Muscle of leg (tissue), 11 donors: Measurements from ENCODE around the gene PLA2G12B. TPM values are rescaled to one million over a fixed set of nuclear protein-coding genes. Genes with fewer than 3 reads are reported as not detected.

Experiments used
- DNase-seq: peaks from one replicate; pipeline ENCODE4 v3.0.0; 2013
- H3K27ac ChIP-seq: one replicate; pipeline ENCODE4 v1.5.1; 2013; ENCODE audit warnings: mild to moderate bottlenecking, low read length, control low read depth
- H3K27me3 ChIP-seq: one replicate; pipeline ENCODE4 v1.6.1; 2013; ENCODE audit warnings: low read length; ENCODE audit not compliant: control insufficient read depth, insufficient read depth
- H3K36me3 ChIP-seq: one replicate; pipeline ENCODE4 v1.6.1; 2013; ENCODE audit warnings: low read length; ENCODE audit not compliant: control insufficient read depth, insufficient read depth
- H3K4me1 ChIP-seq: one replicate; pipeline ENCODE4 v1.6.1; 2013; ENCODE audit warnings: low read length; ENCODE audit not compliant: control insufficient read depth, insufficient read depth
- H3K4me3 ChIP-seq: one replicate; pipeline ENCODE4 v1.5.1; 2013; ENCODE audit warnings: low read length, control low read depth
- H3K9me3 ChIP-seq: replicated peaks from 2 replicates; pipeline ENCODE4 v1.6.1; 2013; ENCODE audit warnings: low read depth, low read length; ENCODE audit not compliant: control insufficient read depth
- WGBS: methylation state at CpG from one replicate; pipeline ENCODE4 v1.1.5; 2013; ENCODE audit warnings: missing lambda C conversion rate; ENCODE audit not compliant: insufficient coverage; 5-methylcytosine and 5-hydroxymethylcytosine counted together
- polyA plus RNA-seq, 8 donors: library from polyadenylated mRNA; unstranded; fragments of 120-200 nt; gene quantifications; one replicate each; pipeline versions ENCODE4 v1.2.1 to v1.2.3, GENCODE V29; 2013; ENCODE audit warnings: inconsistent platforms in 1 of 8, low replicate concordance in 1 of 8; ENCODE audit not compliant: insufficient read length in 8 of 8, insufficient read depth in 1 of 8
- total RNA-seq: library from RNA; stranded (reverse); fragments of 120-200 nt; gene quantifications from one replicate; pipeline ENCODE4 v1.2.4, GENCODE V29; 2013

Gene PLA2G12B
- total and polyA plus RNA-seq, 9 donors: 0.18 to 1.1 (median 0.21) TPM; not detected in 5

DNA sequence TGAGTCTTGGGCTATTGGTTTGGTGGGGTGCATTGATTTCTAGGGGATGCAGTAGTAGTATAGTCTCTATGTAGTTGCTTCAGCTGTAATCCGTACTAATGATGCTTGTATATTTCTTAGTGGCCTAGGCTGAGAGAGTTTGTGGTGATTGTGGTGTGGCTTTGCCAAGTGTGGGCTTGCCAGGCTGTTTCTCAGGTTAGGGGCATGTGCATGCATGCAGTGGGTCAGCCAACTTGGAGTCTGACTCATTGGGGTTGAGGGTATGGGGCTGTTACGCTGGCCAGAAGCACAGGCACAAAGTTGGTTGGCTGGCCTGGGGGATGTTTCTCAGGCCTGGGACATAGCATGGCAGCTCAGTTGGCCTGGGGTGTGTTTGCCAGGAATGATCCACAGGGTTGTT is 25.7 kb upstream of the PLA2G12B start:
- DNase-seq: no peak
- WGBS: 100% methylated on average over 2 of the region's 2 CpGs
- Histone ChIP-seq H3K27me3 (no peaks in the 10 kb centered on the region), H3K4me1 (no peaks in the 10 kb centered on the region), H3K27ac (no peak overlapping the region), H3K4me3 (no peak overlapping the region), H3K36me3 (no peaks in the 10 kb centered on the region), H3K9me3 (peaks cover 22% of the 10 kb centered on the region)

DNA sequence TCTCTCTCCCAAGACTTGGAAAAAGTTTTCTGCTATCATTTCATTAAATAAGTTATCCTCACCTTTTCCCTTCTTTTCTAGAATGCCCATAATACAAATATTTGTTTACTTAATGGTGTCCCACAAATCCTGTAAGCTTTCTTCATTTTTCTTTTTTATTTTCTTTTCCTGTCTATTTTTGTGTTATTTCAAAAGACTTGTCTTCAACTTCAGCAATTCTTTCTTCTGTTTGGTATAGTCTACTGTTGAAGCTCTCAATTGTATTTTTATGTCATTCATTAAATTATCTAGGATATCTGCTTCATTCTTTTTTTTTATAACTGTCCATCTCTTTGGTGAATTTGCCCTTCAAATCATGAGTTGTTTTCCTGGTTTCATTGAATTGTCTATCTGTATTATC is 25.1 kb upstream of the PLA2G12B start:
- Histone ChIP-seq H3K4me3 (no peak overlapping the region), H3K36me3 (no peaks in the 10 kb centered on the region), H3K27ac (no peak overlapping the region), H3K4me1 (no peaks in the 10 kb centered on the region), H3K9me3 (peaks cover 24% of the 10 kb centered on the region), H3K27me3 (no peaks in the 10 kb centered on the region)
- DNase-seq: no peak

DNA sequence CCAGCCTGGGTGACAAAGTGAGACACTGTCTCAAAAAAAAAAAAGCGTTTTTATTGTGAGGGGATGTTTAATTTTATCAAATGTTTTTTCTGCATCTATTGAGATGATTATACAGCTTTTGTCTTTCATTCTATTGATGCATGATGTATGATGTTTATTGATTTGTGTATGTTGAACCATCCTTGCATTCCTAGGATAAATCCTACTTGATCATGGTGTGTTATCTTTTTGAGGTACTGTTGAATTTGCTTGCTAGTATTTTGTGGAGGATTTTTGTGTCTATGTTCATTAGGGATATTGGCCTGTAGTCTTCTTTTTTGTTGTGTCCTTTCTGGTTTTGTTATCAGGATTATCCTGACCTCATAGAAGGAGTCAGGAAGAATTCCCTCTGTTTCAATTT is 22.3 kb upstream of the PLA2G12B start:
- Histone ChIP-seq H3K27me3 (no peaks in the 10 kb centered on the region), H3K4me1 (no peaks in the 10 kb centered on the region), H3K9me3 (peaks cover 21% of the 10 kb centered on the region), H3K36me3 (no peaks in the 10 kb centered on the region), H3K4me3 (no peak overlapping the region), H3K27ac (no peak overlapping the region)
- DNase-seq: no peak
- no CpG with 5 or more reads among the region's 1 CpG for WGBS

DNA sequence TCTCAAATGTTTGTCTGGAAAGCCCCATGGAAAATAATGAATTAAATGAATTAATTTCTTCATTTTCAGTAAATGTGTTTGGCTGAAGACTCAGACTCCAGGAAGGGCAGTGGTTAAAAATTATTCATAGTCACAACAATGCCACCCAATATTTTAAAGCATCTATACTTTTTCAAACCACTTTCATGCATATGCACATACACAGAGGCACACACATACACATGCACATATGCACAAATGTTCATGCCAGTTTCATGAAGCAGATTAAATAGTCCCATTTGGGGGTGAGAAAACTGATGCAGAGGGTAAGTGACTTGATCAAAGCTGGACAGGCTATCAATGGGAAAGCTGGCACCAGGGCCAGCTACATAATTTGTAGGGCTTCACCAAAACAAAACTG is 1.4 kb upstream of the PLA2G12B start:
- Histone ChIP-seq H3K9me3 (no peaks in the 10 kb centered on the region), H3K27me3 (no peaks in the 10 kb centered on the region), H3K4me1 (no peaks in the 10 kb centered on the region), H3K4me3 (no peak overlapping the region), H3K27ac (no peak overlapping the region), H3K36me3 (no peaks in the 10 kb centered on the region)
- no peak for DNase-seq

DNA sequence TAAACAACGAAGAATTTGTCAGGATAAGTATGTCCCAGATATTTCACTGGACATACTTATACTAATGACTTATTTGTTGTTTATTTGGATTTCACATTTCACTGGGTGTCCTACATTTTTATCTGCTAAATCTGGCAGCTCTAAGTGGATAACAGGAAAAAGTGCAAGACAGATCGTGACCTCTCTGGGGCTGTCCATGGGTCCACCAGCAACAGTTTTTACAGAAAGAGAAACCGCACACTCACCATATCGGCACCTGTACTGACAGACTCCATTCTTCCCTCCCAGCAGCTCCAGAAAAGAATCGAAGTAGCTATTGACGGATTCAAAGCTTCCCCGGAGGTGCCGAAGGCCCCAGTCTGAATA is 393 bp downstream of the PLA2G12B start:
- DNase-seq: no peak
- WGBS: 77% methylated on average over 6 of the region's 8 CpGs
- H3K4me1 ChIP-seq: no peaks in the 10 kb centered on the region
- H3K27me3 ChIP-seq: no peaks in the 10 kb centered on the region
- H3K36me3 ChIP-seq: no peaks in the 10 kb centered on the region
- no peak overlapping the region for H3K4me3 ChIP-seq
- no peak overlapping the region for H3K27ac ChIP-seq
- no peaks in the 10 kb centered on the region for H3K9me3 ChIP-seq

GRCh38 chr10:72953687-72954086 is 919 bp downstream of the PLA2G12B start:
- no peaks in the 10 kb centered on the region for H3K4me1 ChIP-seq
- no peak for DNase-seq
- H3K27ac ChIP-seq: no peak overlapping the region
- no peaks in the 10 kb centered on the region for H3K9me3 ChIP-seq
- no peaks in the 10 kb centered on the region for H3K27me3 ChIP-seq
- 20% methylated on average over 5 of the region's 8 CpGs for WGBS
- no peak overlapping the region for H3K4me3 ChIP-seq
- no peaks in the 10 kb centered on the region for H3K36me3 ChIP-seq

- H3K36me3 ChIP-seq: no peaks in the 10 kb centered on the region
- H3K9me3 ChIP-seq: no peaks in the 10 kb centered on the region
- no peak for DNase-seq
- no peaks in the 10 kb centered on the region for H3K4me1 ChIP-seq
- H3K27me3 ChIP-seq: no peaks in the 10 kb centered on the region
- H3K27ac ChIP-seq: no peak overlapping the region
- no peak overlapping the region for H3K4me3 ChIP-seq
- WGBS: no CpG with 5 or more reads among the region's 5 CpGs
Measured at GRCh38 chr10:72952642-72953158, 1.9 kb downstream of the PLA2G12B start.

DNA sequence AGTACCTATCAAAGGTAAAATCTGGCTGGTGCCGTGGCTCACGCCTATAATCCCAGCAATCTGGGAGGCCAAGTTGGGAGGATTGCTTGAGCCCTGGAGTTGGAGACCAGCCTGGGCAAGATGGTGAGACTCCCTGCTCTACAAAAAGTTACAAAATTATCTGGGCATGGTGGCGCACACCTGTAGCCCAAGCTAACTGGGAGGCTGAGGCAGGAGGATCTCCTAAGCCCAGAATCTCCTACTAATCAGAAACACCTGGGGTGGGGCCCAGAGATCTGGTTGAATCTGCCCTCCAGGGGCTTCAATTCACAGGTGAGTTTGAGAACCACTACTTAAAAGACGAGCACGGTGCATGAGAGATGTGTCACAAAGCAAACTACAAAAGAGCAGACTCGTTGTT is 2.4 kb downstream of the PLA2G12B start:
- Histone ChIP-seq H3K36me3 (no peaks in the 10 kb centered on the region), H3K27ac (no peak overlapping the region), H3K4me1 (no peaks in the 10 kb centered on the region), H3K9me3 (no peaks in the 10 kb centered on the region), H3K4me3 (no peak overlapping the region), H3K27me3 (no peaks in the 10 kb centered on the region)
- WGBS: 83% methylated on average over 6 of the region's 6 CpGs
- no peak for DNase-seq

DNA sequence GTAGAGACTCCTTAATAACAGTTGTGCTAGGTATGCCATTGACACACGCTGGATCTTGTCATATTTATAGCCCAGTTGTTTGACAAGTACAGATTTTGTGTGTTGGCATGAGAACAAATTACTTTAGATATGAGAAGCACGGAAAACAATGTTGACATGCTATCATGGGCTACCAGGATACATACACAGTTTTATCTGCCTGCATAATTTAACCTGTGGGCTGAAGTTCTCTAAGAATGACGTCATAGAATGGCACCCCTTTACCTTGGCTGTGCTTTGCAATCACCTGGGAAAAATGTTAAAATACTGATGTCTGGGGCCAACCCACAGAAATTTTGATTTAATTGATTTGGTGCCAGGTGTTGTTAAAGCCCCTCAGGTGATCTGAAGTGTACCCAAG is 2.8 kb downstream of the PLA2G12B start:
- Histone ChIP-seq H3K4me3 (no peak overlapping the region), H3K27me3 (no peaks in the 10 kb centered on the region), H3K4me1 (no peaks in the 10 kb centered on the region), H3K36me3 (no peaks in the 10 kb centered on the region), H3K27ac (no peak overlapping the region), H3K9me3 (no peaks in the 10 kb centered on the region)
- WGBS: no CpG with 5 or more reads among the region's 3 CpGs
- no peak for DNase-seq

DNA sequence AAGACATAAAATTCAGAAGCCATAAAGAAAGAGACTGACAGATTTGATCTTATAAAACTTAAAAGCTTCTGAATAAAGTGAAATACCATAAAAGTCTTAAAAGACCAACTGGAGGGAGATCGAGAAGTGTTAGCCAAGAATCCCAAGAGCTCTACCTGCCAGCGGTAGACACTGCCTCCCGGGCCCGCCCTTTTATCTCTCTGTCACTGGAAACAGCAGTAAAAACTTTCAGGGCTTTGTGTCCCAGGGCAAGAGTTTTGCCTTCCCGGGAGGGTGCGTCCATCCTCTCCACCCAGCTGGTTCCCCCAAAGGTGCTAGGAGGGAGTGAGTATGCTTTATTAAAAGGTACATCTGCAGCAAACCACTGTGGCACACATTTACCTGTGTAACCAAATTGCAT is 5.8 kb downstream of the PLA2G12B start:
- Histone ChIP-seq H3K4me3 (no peak overlapping the region), H3K36me3 (no peaks in the 10 kb centered on the region), H3K4me1 (no peaks in the 10 kb centered on the region), H3K27ac (no peak overlapping the region), H3K27me3 (no peaks in the 10 kb centered on the region), H3K9me3 (no peaks in the 10 kb centered on the region)
- DNase-seq: no peak
- 28% methylated on average over 4 of the region's 6 CpGs for WGBS

DNA sequence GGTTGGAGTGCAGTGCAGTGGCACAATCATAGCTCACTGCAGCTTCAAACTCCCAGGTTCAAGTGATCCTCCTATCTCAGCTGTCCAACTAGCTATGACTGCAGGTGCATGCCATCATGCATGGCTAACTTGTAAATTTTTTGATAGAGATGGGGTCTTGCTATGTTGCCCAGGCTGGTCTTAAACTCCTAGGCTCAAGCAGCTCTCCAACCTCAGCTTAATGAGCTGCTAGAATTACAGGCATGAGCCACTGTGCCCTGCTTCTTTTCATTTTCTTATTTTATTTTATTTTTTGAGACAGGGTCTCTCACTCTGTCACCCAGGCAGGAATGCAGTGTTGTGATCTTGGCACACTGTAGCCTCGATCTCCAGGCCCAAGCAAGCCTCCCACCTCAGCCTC is 7.6 kb downstream of the PLA2G12B start:
- H3K36me3 ChIP-seq: no peaks in the 10 kb centered on the region
- no peaks in the 10 kb centered on the region for H3K4me1 ChIP-seq
- no CpG with 5 or more reads among the region's 1 CpG for WGBS
- no peak for DNase-seq
- H3K4me3 ChIP-seq: no peak overlapping the region
- H3K9me3 ChIP-seq: no peaks in the 10 kb centered on the region
- H3K27me3 ChIP-seq: no peaks in the 10 kb centered on the region
- no peak overlapping the region for H3K27ac ChIP-seq
